Gastroesophageal sphincter (tissue), 3 donors: ENCODE data around the gene MBOAT2.

Source experiments
- POLR2A ChIP-seq, 2 donors: fragments of 450-650 bp; IDR thresholded peaks; one replicate each; pipeline ENCODE4 v1.6.1; 2017; ENCODE audit warnings: antibody characterized with exemption in 2 of 2, mild to moderate bottlenecking in 2 of 2, moderate library complexity in 1 of 2
- TF ChIP-seq, protein P1 (sequence below), 4 experiments: fragments of 200-600 bp in 2 of 4; fragments of 450-650 bp in 2 of 4; sonication (generic) in 1 of 4; IDR thresholded peaks; one replicate each; pipeline ENCODE4 v1.5.1; 2017 to 2019; ENCODE audit warnings: antibody characterized with exemption in 4 of 4, mild to moderate bottlenecking in 2 of 4, moderate library complexity in 2 of 4

DNA sequence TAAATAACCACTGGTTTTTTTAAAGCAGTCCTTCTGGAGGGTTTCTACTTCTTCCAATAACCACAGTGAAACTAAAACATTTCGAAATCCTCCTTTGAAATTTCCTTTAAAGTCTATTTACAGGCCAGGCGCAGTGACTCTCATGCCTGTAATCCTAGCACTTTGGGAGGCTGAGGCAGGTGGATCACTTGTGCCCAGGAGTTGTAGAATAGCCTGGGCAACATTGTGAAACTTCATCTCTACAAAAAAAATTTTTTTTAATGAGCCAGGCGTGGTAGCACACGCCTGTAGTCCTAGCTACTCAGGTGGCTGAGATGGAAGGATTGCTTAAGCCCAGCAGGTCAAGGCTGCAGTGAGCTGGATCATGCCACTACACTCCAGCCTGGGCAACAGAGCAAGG, 181.3 kb downstream of the MBOAT2 start:
- TF ChIP-seq POLR2A (IDR thresholded peaks at IDR 0.05), result no peak
- TF ChIP-seq, protein P1, sequence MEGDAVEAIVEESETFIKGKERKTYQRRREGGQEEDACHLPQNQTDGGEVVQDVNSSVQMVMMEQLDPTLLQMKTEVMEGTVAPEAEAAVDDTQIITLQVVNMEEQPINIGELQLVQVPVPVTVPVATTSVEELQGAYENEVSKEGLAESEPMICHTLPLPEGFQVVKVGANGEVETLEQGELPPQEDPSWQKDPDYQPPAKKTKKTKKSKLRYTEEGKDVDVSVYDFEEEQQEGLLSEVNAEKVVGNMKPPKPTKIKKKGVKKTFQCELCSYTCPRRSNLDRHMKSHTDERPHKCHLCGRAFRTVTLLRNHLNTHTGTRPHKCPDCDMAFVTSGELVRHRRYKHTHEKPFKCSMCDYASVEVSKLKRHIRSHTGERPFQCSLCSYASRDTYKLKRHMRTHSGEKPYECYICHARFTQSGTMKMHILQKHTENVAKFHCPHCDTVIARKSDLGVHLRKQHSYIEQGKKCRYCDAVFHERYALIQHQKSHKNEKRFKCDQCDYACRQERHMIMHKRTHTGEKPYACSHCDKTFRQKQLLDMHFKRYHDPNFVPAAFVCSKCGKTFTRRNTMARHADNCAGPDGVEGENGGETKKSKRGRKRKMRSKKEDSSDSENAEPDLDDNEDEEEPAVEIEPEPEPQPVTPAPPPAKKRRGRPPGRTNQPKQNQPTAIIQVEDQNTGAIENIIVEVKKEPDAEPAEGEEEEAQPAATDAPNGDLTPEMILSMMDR (IDR thresholded peaks at IDR 0.05), result no peak
